H9 (cell line): ENCODE data around the gene FNDC3B. TPM values are rescaled to one million over a fixed set of nuclear protein-coding genes. Genes with fewer than 3 reads are reported as not detected.
A peak's percentile ranks its signal among the peaks of the same experiment; 100 is the strongest.

Experiments
- DNase-seq: peaks from one replicate; pipeline ENCODE4 v3.0.0-alpha.2; 2017
- H2AFZ ChIP-seq: one replicate; pipeline ENCODE4 v1.6.1; 2013; ENCODE audit warnings: mild to moderate bottlenecking, low read length, control low read depth, moderate library complexity
- H2AK5ac ChIP-seq: 2 replicates; pipeline ENCODE4 v1.6.1; 2013; ENCODE audit warnings: low read length, control low read depth, mixed read lengths; ENCODE audit not compliant: insufficient read length
- H2BK120ac ChIP-seq: one replicate; pipeline ENCODE4 v1.6.1; 2013; ENCODE audit warnings: low read depth, mild to moderate bottlenecking, low read length, control low read depth, inconsistent platforms; ENCODE audit not compliant: poor library complexity, severe bottlenecking
- H2BK12ac ChIP-seq: 2 replicates; pipeline ENCODE4 v1.6.1; 2013; ENCODE audit warnings: low read length, control low read depth, mixed read lengths, low read depth; ENCODE audit not compliant: insufficient read length
- H2BK15ac ChIP-seq: 2 replicates; pipeline ENCODE4 v1.6.1; 2013; ENCODE audit warnings: low read depth, low read length, control low read depth
- H2BK20ac ChIP-seq: one replicate; pipeline ENCODE4 v1.6.1; 2013; ENCODE audit warnings: low read depth, mild to moderate bottlenecking, low read length, control low read depth, inconsistent platforms; ENCODE audit not compliant: poor library complexity, severe bottlenecking
- H2BK5ac ChIP-seq: 2 replicates; pipeline ENCODE4 v1.6.1; 2013; ENCODE audit warnings: low read length, control low read depth, mixed read lengths; ENCODE audit not compliant: insufficient read length
- H3K14ac ChIP-seq: 2 replicates; pipeline ENCODE4 v1.6.1; 2013; ENCODE audit warnings: low read length, control low read depth; ENCODE audit not compliant: insufficient read depth
- H3K18ac ChIP-seq: 2 replicates; pipeline ENCODE4 v1.6.1; 2013; ENCODE audit warnings: low read depth, mild to moderate bottlenecking, mixed read lengths, low read length, control low read depth; ENCODE audit not compliant: insufficient read length
- H3K23ac ChIP-seq: 2 replicates; pipeline ENCODE4 v1.6.1; 2013; ENCODE audit warnings: low read length, control low read depth, mixed read lengths, low read depth; ENCODE audit not compliant: insufficient read length
- H3K23me2 ChIP-seq: 2 replicates; pipeline ENCODE4 v1.6.1; 2013; ENCODE audit warnings: low read depth, mild to moderate bottlenecking, mixed read lengths, low read length, control low read depth; ENCODE audit not compliant: insufficient read length, poor library complexity, severe bottlenecking
- H3K27ac ChIP-seq: 2 replicates; pipeline ENCODE4 v1.5.1; 2013; ENCODE audit warnings: low read length, control low read depth, mixed read lengths, low read depth; ENCODE audit not compliant: insufficient read length
- H3K27me3 ChIP-seq: 2 replicates; pipeline ENCODE4 v1.6.1; 2013; ENCODE audit warnings: low read length, control low read depth, inconsistent platforms; ENCODE audit not compliant: insufficient read depth
- H3K4ac ChIP-seq: 2 replicates; pipeline ENCODE4 v1.6.1; 2013; ENCODE audit warnings: low read depth, mild to moderate bottlenecking, control low read depth, inconsistent platforms, low read length, moderate library complexity
- H3K4me1 ChIP-seq: 2 replicates; pipeline ENCODE4 v1.6.1; 2013; ENCODE audit warnings: low read length, control low read depth, inconsistent platforms; ENCODE audit not compliant: insufficient read depth
- H3K4me2 ChIP-seq: 2 replicates; pipeline ENCODE4 v1.6.1; 2013; ENCODE audit warnings: low read length, control low read depth, mixed read lengths; ENCODE audit not compliant: insufficient read length, insufficient read depth
- H3K56ac ChIP-seq: 2 replicates; pipeline ENCODE4 v1.6.1; 2013; ENCODE audit warnings: low read depth, mild to moderate bottlenecking, mixed read lengths, low read length, control low read depth; ENCODE audit not compliant: insufficient read length
- H3K79me1 ChIP-seq: 2 replicates; pipeline ENCODE4 v1.6.1; 2013; ENCODE audit warnings: low read depth, mild to moderate bottlenecking, moderate library complexity, low read length, control low read depth, inconsistent platforms; ENCODE audit not compliant: insufficient read depth, poor library complexity, severe bottlenecking
- H3K79me2 ChIP-seq: 2 replicates; pipeline ENCODE4 v1.6.1; 2013; ENCODE audit warnings: low read length, control low read depth, inconsistent platforms; ENCODE audit not compliant: insufficient read depth
- H3K9ac ChIP-seq: 2 replicates; pipeline ENCODE4 v1.6.1; 2013; ENCODE audit warnings: low read length, control low read depth, mixed read lengths; ENCODE audit not compliant: insufficient read length; ENCODE audit errors: extremely low read depth
- H3K9me3 ChIP-seq: one replicate; pipeline ENCODE4 v1.6.1; 2013; ENCODE audit warnings: low read depth, low read length, inconsistent platforms; ENCODE audit not compliant: control insufficient read depth
- H3T11ph ChIP-seq: one replicate; pipeline ENCODE4 v1.6.1; 2013; ENCODE audit warnings: mild to moderate bottlenecking, low read length, control low read depth, inconsistent platforms
- H4K20me1 ChIP-seq: one replicate; pipeline ENCODE4 v1.6.1; 2013; ENCODE audit not compliant: control insufficient read depth, insufficient read length, insufficient read depth
- H4K5ac ChIP-seq: 2 replicates; pipeline ENCODE4 v1.6.1; 2013; ENCODE audit warnings: low read depth, mild to moderate bottlenecking, mixed read lengths, low read length, control low read depth; ENCODE audit not compliant: insufficient read length
- H4K8ac ChIP-seq: replicated peaks from 2 replicates; pipeline ENCODE4 v1.6.1; 2013; ENCODE audit warnings: low read length, control low read depth, mixed read lengths, low read depth; ENCODE audit not compliant: insufficient read length
- H4K91ac ChIP-seq: 2 replicates; pipeline ENCODE4 v1.6.1; 2013; ENCODE audit warnings: low read depth, mild to moderate bottlenecking, moderate library complexity, mixed read lengths, low read length, control low read depth; ENCODE audit not compliant: insufficient read length
- H3K27ac Mint-ChIP-seq, 3 experiments: 2 replicates in 2 of 3; 3 replicates in 1 of 3; pipeline ENCODE4 v1.8.0; 2020 to 2021; ENCODE audit warnings: mixed read lengths in 3 of 3, mild to moderate bottlenecking in 1 of 3, moderate library complexity in 1 of 3
- H3K27me3 Mint-ChIP-seq: 2 replicates; pipeline ENCODE4 v1.8.0; 2021; ENCODE audit warnings: low read depth, mild to moderate bottlenecking, moderate library complexity, mixed read lengths
- H3K36me3 Mint-ChIP-seq, 3 experiments: 2 replicates in 2 of 3; 3 replicates in 1 of 3; pipeline ENCODE4 v1.8.0; 2020 to 2021; ENCODE audit warnings: low read depth in 3 of 3, mixed read lengths in 3 of 3; ENCODE audit not compliant: insufficient read depth in 1 of 3
- H3K4me1 Mint-ChIP-seq, 2 experiments: 2 replicates each; pipeline ENCODE4 v1.8.0; 2020; ENCODE audit warnings: mixed read lengths in 2 of 2
- H3K4me3 Mint-ChIP-seq, 2 experiments: 2 replicates in 1 of 2; 3 replicates in 1 of 2; pipeline ENCODE4 v1.8.0; 2020 to 2021; ENCODE audit warnings: mild to moderate bottlenecking in 2 of 2, mixed read lengths in 2 of 2, moderate library complexity in 1 of 2
- H3K9me3 Mint-ChIP-seq, 2 experiments: 2 replicates in 1 of 2; 3 replicates in 1 of 2; pipeline ENCODE4 v1.8.0; 2020; ENCODE audit warnings: mild to moderate bottlenecking in 2 of 2, mixed read lengths in 2 of 2, moderate library complexity in 1 of 2
- WGBS: extraction: QIAGEN DNeasy Blood & Tissue Kit; methylation state at CpG from one replicate; pipeline ENCODE4 v1.1.7; 2013; ENCODE audit warnings: missing lambda C conversion rate, low lambda C conversion rate, mixed read lengths; ENCODE audit not compliant: insufficient read length; ENCODE audit errors: extremely low coverage; 5-methylcytosine and 5-hydroxymethylcytosine counted together
- total RNA-seq: library from RNA; stranded (reverse); gene quantifications from 2 replicates; pipeline ENCODE4 v1.2.1, GENCODE V29; 2021
- TF ChIP-seq, protein P1 (sequence below): fragments of 200-600 bp; sonication (generic); conservative IDR thresholded peaks from 3 replicates; pipeline ENCODE4 v1.8.0; 2021; ENCODE audit warnings: antibody characterized with exemption, mild to moderate bottlenecking

The FNDC3B gene
- total RNA-seq, 1 experiment from 2014 or later = 43.8 TPM

GRCh38 chr3:172080503-172080902 is 41.1 kb downstream of the FNDC3B start:
- Histone ChIP-seq H3K9me3 (no peaks in the 10 kb centered on the region), H2BK12ac (no peak overlapping the region), H2BK5ac (no peak overlapping the region), H3K4me2 (no peak overlapping the region), H3K4me1 (peaks cover 3% of the 10 kb centered on the region; the same call in 1 of the 2 replicates), H3K56ac (no peak overlapping the region), H4K8ac (no peak overlapping the region), H3K9ac (no peak overlapping the region), H3K79me1 (no peaks in the 10 kb centered on the region), H2AK5ac (no peak overlapping the region), H3K23me2 (no peaks in the 10 kb centered on the region), H2AFZ (no peak overlapping the region), H3K18ac (no peak overlapping the region), H3K79me2 (peaks cover 12% of the 10 kb centered on the region; the same call in 1 of the 2 replicates), H2BK120ac (no peak overlapping the region), H2BK20ac (no peak overlapping the region), H3T11ph (no peak overlapping the region), H4K91ac (no peak overlapping the region), H2BK15ac (no peak overlapping the region), H4K5ac (no peak overlapping the region), H3K14ac (no peak overlapping the region), H3K4ac (no peak overlapping the region), H4K20me1 (no peaks in the 10 kb centered on the region), H3K27me3 (no peaks in the 10 kb centered on the region), H3K27ac (no peak overlapping the region), H3K23ac (no peak overlapping the region)
- Mint-ChIP-seq H3K4me1 (peaks cover 16 to 21% of the 10 kb centered on the region in 2 experiments), H3K27me3 (no peaks in the 10 kb centered on the region), H3K27ac (peak overlapping the region in 2 of 3 experiments; percentile 12 to 66; a peak in 2 of 7 replicates), H3K9me3 (no peaks in the 10 kb centered on the region), H3K4me3 (no peak overlapping the region), H3K36me3 (peaks cover 14 to 30% (median 25%) of the 10 kb centered on the region in 3 experiments; a peak in 6 of 7 replicates)
- no peak for DNase-seq
- no CpG with 5 or more reads among the region's 1 CpG for WGBS
- TF ChIP-seq, protein P1, sequence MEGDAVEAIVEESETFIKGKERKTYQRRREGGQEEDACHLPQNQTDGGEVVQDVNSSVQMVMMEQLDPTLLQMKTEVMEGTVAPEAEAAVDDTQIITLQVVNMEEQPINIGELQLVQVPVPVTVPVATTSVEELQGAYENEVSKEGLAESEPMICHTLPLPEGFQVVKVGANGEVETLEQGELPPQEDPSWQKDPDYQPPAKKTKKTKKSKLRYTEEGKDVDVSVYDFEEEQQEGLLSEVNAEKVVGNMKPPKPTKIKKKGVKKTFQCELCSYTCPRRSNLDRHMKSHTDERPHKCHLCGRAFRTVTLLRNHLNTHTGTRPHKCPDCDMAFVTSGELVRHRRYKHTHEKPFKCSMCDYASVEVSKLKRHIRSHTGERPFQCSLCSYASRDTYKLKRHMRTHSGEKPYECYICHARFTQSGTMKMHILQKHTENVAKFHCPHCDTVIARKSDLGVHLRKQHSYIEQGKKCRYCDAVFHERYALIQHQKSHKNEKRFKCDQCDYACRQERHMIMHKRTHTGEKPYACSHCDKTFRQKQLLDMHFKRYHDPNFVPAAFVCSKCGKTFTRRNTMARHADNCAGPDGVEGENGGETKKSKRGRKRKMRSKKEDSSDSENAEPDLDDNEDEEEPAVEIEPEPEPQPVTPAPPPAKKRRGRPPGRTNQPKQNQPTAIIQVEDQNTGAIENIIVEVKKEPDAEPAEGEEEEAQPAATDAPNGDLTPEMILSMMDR = no peak
